Measurements from ENCODE around the gene ALDH1A2.

DNA sequence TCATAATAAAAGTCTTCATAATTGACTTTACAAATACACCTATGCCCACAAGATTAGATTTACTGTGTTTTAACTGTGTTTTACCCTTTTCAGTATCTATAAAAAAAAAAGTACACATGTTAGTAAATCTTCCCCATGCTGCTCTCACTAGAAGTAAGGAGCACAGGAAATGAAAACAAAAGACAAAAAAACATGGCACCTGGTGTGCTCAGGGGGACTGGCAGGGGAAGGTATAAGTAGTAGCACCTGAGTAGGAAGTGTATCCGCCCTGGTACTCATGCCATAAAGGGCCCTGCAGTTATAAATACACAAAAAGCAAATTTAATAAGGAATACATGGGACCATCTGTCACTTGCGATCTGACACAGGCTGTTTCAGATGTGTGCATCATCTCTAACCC, 8.9 kb upstream of the ALDH1A2 start:
- TF ChIP-seq, protein P1, sequence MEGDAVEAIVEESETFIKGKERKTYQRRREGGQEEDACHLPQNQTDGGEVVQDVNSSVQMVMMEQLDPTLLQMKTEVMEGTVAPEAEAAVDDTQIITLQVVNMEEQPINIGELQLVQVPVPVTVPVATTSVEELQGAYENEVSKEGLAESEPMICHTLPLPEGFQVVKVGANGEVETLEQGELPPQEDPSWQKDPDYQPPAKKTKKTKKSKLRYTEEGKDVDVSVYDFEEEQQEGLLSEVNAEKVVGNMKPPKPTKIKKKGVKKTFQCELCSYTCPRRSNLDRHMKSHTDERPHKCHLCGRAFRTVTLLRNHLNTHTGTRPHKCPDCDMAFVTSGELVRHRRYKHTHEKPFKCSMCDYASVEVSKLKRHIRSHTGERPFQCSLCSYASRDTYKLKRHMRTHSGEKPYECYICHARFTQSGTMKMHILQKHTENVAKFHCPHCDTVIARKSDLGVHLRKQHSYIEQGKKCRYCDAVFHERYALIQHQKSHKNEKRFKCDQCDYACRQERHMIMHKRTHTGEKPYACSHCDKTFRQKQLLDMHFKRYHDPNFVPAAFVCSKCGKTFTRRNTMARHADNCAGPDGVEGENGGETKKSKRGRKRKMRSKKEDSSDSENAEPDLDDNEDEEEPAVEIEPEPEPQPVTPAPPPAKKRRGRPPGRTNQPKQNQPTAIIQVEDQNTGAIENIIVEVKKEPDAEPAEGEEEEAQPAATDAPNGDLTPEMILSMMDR (IDR thresholded peaks at IDR 0.05; ENCODE audit: low read depth, low read length): no peak
- TF ChIP-seq EZH2phosphoT487 (IDR thresholded peaks at IDR 0.05; ENCODE audit: low read depth): no peak

Measured in OCI-LY3 (cell line).